K562 (cell line): ENCODE results near the gene DEK. TPM values are rescaled to one million over a fixed set of nuclear protein-coding genes. Genes with fewer than 3 reads are reported as not detected.
A peak's percentile ranks its signal among the peaks of the same experiment; 100 is the strongest.

Source experiments
- ATAC-seq: fragments of 200-7000 bp; cut with Tn5 transposase; 3 replicates; pipeline ENCODE4 v1.9.1; 2020; ENCODE audit warnings: moderate library complexity
- BruUV-seq: library from RNA; stranded (reverse); fragments of 400-500 nt; replicated peaks from 2 replicates; lab custom pipeline; 2021; lab: Mats Ljungman, UMichigan
- CTCF ChIA-PET: fragments of 300-600 bp; formaldehyde crosslinking; extraction: SDS; loops from one replicate; lab custom pipeline; 2021; ENCODE audit warnings: low intra/inter-chr PET ratio; lab: Yijun Ruan, JAX
- POLR2A ChIA-PET: fragments of 300-600, 350-650 bp; sonication (Branson Sonifier 250); formaldehyde crosslinking; extraction: SDS; loops from one replicate; lab custom pipeline; 2021; ENCODE audit warnings: antibody characterized with exemption, inconsistent platforms; lab: Yijun Ruan, JAX
- DNase-seq, 4 experiments: peaks; one replicate each; pipeline versions ENCODE4 v3.0.0 to v3.0.0-alpha.2; 2011 to 2018; ENCODE audit warnings: low spot score in 3 of 4, mixed read lengths in 3 of 4; ENCODE audit errors: extremely low read depth in 1 of 4
- FAIRE-seq: peaks from 2 replicates; lab custom pipeline; 2011; peaks lifted over from hg19 to GRCh38; lab: Jason Lieb, UNC
- H2AFZ ChIP-seq: 2 replicates; pipeline ENCODE4 v1.6.0; 2011; ENCODE audit warnings: low read depth, low read length, control low read depth, inconsistent platforms
- H3K27ac ChIP-seq: fragments of 200-600 bp; 3 replicates; pipeline ENCODE4 v1.8.0; 2011; ENCODE audit warnings: low read depth, mild to moderate bottlenecking, control low read depth, inconsistent platforms, low read length, moderate library complexity, mixed read lengths; ENCODE audit errors: extremely low read depth
- H3K27me3 ChIP-seq, 2 experiments: fragments of 300-600 bp in 1 of 2; 2 replicates in 1 of 2; 3 replicates in 1 of 2; pipeline versions ENCODE4 v1.6.0 to v1.8.0; 2011; ENCODE audit warnings: inconsistent platforms in 2 of 2, low read length in 2 of 2, mild to moderate bottlenecking in 1 of 2, mixed read lengths in 1 of 2, moderate library complexity in 1 of 2; ENCODE audit not compliant: control insufficient read depth in 2 of 2, insufficient read depth in 2 of 2
- H3K36me3 ChIP-seq: fragments of 300-600 bp; 3 replicates; pipeline ENCODE4 v1.8.0; 2011; ENCODE audit warnings: mild to moderate bottlenecking, low read length, inconsistent platforms; ENCODE audit not compliant: control insufficient read depth, insufficient read depth
- H3K4me1 ChIP-seq, 2 experiments: fragments of 200-600 bp in 1 of 2; replicated peaks in 1 of 2; 2 replicates in 1 of 2; 3 replicates in 1 of 2; pipeline versions ENCODE4 v1.5.1 to v1.8.0; 2011; ENCODE audit warnings: inconsistent platforms in 2 of 2, low read length in 2 of 2, mild to moderate bottlenecking in 1 of 2, mixed read lengths in 1 of 2, moderate library complexity in 1 of 2; ENCODE audit not compliant: control insufficient read depth in 2 of 2, insufficient read depth in 2 of 2
- H3K4me2 ChIP-seq: 2 replicates; pipeline ENCODE4 v1.6.1; 2011; ENCODE audit warnings: low read length, control low read depth, inconsistent platforms, mixed read lengths; ENCODE audit not compliant: insufficient read depth
- H3K4me3 ChIP-seq: fragments of 200-600 bp; sonication (generic), shearing (Covaris generic); 2 replicates; pipeline ENCODE4 v1.5.1; 2016; ENCODE audit warnings: control low read depth, inconsistent platforms
- H3K79me2 ChIP-seq: fragments of 200-600 bp; 3 replicates; pipeline ENCODE4 v1.8.0; 2011; ENCODE audit warnings: low read length, inconsistent platforms; ENCODE audit not compliant: control insufficient read depth, insufficient read depth
- H3K9ac ChIP-seq, 2 experiments: 2 replicates each; pipeline versions ENCODE4 v1.6.0 to v1.6.1; 2011; ENCODE audit warnings: low read depth in 2 of 2, low read length in 2 of 2, control low read depth in 1 of 2, inconsistent platforms in 1 of 2, mild to moderate bottlenecking in 1 of 2, mixed read lengths in 1 of 2; ENCODE audit not compliant: insufficient read depth in 1 of 2
- H3K9me1 ChIP-seq: one replicate; pipeline ENCODE4 v1.6.0; 2011; ENCODE audit warnings: inconsistent platforms, mild to moderate bottlenecking, low read length, moderate library complexity; ENCODE audit not compliant: control insufficient read depth, insufficient read depth
- H3K9me3 ChIP-seq: replicated peaks from 2 replicates; pipeline ENCODE4 v1.5.1; 2011; ENCODE audit warnings: low read depth, low read length, inconsistent platforms; ENCODE audit not compliant: control insufficient read depth, insufficient read depth
- H4K20me1 ChIP-seq: replicated peaks from 2 replicates; pipeline ENCODE4 v1.6.1; 2011; ENCODE audit warnings: low read length, inconsistent platforms, mixed read lengths; ENCODE audit not compliant: control insufficient read depth, insufficient read depth
- ZNF311 ChIP-seq: fragments of 250-450 bp; sonication (Bioruptor Pico); IDR thresholded peaks from 2 replicates; pipeline ENCODE4 v1.4.0; 2020; ENCODE audit warnings: mild to moderate bottlenecking, moderate library complexity
- ZNF561 ChIP-seq: fragments of 450-650 bp; formaldehyde crosslinking; conservative IDR thresholded peaks from 2 replicates; pipeline ENCODE4 v1.4.0; 2020; ENCODE audit warnings: mild to moderate bottlenecking, moderate library complexity
- ZNF699 ChIP-seq: fragments of 250-450 bp; sonication (Bioruptor Pico); IDR thresholded peaks from 2 replicates; pipeline ENCODE4 v1.8.0; 2021; ENCODE audit warnings: mild to moderate bottlenecking, moderate library complexity; ENCODE audit not compliant: insufficient replicate concordance
- WGBS: fragments of 100-300 bp; shearing (Covaris generic); methylation state at CpG from one replicate; pipeline ENCODE4 v1.1.6; 2016; ENCODE audit warnings: low coverage, mixed read lengths; ENCODE audit not compliant: insufficient coverage; ENCODE audit errors: missing lambda C conversion rate; 5-methylcytosine and 5-hydroxymethylcytosine counted together
- in situ Hi-C: fragments of 300-500 bp; cut with MboI; formaldehyde crosslinking; loops from 4 replicates; pipeline ENCODE4 v1.15.0; 2018; ENCODE audit warnings: inconsistent platforms, mixed read lengths
- intact Hi-C: fragments of 100-400 bp; cut with micrococcal nuclease; formaldehyde crosslinking; loops from 2 replicates; pipeline ENCODE4 v1.14.2; 2022
- polyA plus RNA-seq, 8 experiments: library from polyadenylated mRNA; depleted of rRNA in 4 of 8; stranded (reverse) in 5 of 8; unstranded in 3 of 8; fragments of >200 nt; fragmentation: Nextera tagmentation in 2 of 8; fragmentation: Illumina TruSeq in 1 of 8; extraction: Ambion mirVana in 2 of 8; extraction: Trizol in 1 of 8; gene quantifications; 2 replicates each; pipeline versions ENCODE4 v1.2.1 to v1.2.3, GENCODE V29; 2011 to 2014; ENCODE audit warnings: inconsistent platforms in 1 of 8, missing spikeins in 1 of 8
- total RNA-seq, 7 experiments: library from RNA; depleted of rRNA in 6 of 7; stranded (reverse); fragments of >200 nt in 6 of 7; fragmentation: Illumina TruSeq in 2 of 7; extraction: Trizol in 2 of 7; gene quantifications; 2 replicates each; pipeline versions ENCODE4 v1.2.1 to v1.2.3, GENCODE V29; 2011 to 2021; ENCODE audit warnings: low replicate concordance in 1 of 7
- TF ChIP-seq, protein P1 (sequence below): IDR thresholded peaks from 3 replicates; pipeline ENCODE4 v1.6.1; 2011; ENCODE audit warnings: borderline replicate concordance, mild to moderate bottlenecking; ENCODE audit not compliant: insufficient read length, insufficient read depth

DEK gene
- total and polyA plus RNA-seq, 9 of the 15 experiments (the other 6 are each of a cell fraction or from before 2014, with no cell fraction given), result 82.3 to 338 (median 184) TPM

DNA sequence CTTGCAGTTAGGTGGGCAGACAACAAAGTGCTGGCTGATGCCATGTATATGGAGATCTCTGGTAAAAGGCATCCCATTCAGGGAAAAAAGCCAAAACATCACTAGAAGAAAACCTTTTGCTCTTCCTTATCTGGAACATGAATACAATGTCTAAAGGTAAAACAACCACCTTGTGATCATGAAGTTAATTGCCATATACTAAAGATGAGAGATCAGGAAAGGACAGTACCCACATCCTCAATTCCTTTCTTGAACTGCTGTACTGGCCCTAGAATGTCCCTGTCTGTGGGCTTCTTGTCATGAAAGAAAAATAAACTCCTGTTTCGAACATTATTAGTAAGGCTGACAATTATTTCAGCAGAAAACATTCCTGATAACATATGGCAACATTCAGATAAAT, 19.3 kb downstream of the DEK start:
- no peak overlapping the region for H3K4me2 ChIP-seq
- ChIA-PET POLR2A (interaction anchor here (1.1 to 1.9 kb wide), 2 partner anchors 8 to 9 kb away, joined by 4 to 5 read pairs; no protein-coding TSS in a partner anchor), CTCF (no interaction called here)
- intact Hi-C loops (no loop called here), in situ Hi-C loops (no loop called here)
- H3K4me3 ChIP-seq, result no peak overlapping the region
- BruUV-seq, result no TSS peak
- no peak; the same call in 2 of the 3 replicates for ATAC-seq
- no peak overlapping the region for H3K9ac ChIP-seq
- peak; percentile 29 for FAIRE-seq
- peaks cover 89% of the 10 kb centered on the region for H3K79me2 ChIP-seq
- TF ChIP-seq, protein P1, sequence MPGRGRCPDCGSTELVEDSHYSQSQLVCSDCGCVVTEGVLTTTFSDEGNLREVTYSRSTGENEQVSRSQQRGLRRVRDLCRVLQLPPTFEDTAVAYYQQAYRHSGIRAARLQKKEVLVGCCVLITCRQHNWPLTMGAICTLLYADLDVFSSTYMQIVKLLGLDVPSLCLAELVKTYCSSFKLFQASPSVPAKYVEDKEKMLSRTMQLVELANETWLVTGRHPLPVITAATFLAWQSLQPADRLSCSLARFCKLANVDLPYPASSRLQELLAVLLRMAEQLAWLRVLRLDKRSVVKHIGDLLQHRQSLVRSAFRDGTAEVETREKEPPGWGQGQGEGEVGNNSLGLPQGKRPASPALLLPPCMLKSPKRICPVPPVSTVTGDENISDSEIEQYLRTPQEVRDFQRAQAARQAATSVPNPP, result no peak
- TF ChIP-seq ZNF699 (CRISPR knock-in tag), result no peak
- TF ChIP-seq ZNF311 (CRISPR knock-in tag), result no peak
- TF ChIP-seq ZNF561 (CRISPR knock-in tag), result no peak
- H3K27ac ChIP-seq, result no peak overlapping the region
- H2AFZ ChIP-seq, result no peak overlapping the region
- peaks cover 0 to 14% of the 10 kb centered on the region in 2 experiments; a peak in 1 of 5 replicates for H3K4me1 ChIP-seq
- H3K27me3 ChIP-seq, result no peaks in the 10 kb centered on the region
- no peaks in the 10 kb centered on the region for H4K20me1 ChIP-seq
- WGBS, result 92% methylated on average over 1 of the region's 1 CpG
- H3K36me3 ChIP-seq, result peaks cover 100% of the 10 kb centered on the region
- no peaks in the 10 kb centered on the region for H3K9me1 ChIP-seq
- no peaks in the 10 kb centered on the region for H3K9me3 ChIP-seq
- no peak for DNase-seq
